Measurements from ENCODE around the gene PRLH.

DNA sequence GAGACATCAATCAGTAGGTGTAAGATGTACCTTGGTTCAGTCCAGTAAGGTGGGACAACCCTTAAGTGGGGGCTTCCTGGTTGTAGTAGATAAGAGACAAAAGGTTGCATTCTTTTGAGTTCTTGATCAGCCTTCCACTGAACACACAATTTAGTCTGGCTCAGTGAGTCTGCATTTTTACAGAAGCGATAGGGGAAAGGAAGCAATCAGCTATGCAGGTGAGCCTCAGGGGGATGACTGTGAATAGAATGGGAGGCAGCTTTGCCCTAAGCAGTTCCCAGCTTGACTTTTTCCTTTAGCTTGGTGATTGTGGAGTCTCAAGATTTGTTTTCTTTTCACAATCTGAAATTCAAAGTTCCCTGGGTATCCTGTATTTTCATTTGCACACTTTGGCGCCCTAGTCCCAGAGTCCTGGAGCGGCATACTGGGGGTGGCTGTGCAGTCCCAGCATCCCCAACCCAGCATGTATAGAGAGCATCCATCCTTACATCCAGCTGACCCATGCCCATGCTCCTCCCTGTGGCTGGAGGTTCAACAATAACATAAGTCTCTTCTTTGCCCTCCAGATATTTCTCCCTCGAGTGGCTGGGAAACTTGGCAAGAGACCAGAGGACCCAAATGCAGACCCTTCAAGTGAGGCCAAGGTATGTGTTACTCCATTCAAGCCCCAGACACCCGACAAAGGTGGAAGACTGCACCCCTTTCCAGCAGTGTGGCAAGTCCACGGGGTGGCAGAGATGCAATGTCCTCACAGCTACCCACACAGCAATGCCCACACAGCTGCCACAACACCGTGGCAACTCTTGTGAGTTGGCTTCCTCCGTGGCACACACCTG lies 20.1 kb upstream of the PRLH start:
- TF ChIP-seq, protein P1, sequence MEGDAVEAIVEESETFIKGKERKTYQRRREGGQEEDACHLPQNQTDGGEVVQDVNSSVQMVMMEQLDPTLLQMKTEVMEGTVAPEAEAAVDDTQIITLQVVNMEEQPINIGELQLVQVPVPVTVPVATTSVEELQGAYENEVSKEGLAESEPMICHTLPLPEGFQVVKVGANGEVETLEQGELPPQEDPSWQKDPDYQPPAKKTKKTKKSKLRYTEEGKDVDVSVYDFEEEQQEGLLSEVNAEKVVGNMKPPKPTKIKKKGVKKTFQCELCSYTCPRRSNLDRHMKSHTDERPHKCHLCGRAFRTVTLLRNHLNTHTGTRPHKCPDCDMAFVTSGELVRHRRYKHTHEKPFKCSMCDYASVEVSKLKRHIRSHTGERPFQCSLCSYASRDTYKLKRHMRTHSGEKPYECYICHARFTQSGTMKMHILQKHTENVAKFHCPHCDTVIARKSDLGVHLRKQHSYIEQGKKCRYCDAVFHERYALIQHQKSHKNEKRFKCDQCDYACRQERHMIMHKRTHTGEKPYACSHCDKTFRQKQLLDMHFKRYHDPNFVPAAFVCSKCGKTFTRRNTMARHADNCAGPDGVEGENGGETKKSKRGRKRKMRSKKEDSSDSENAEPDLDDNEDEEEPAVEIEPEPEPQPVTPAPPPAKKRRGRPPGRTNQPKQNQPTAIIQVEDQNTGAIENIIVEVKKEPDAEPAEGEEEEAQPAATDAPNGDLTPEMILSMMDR (IDR thresholded peaks at IDR 0.05; ENCODE audit: insufficient read depth, low read length, poor library complexity, severe bottlenecking), result no peak
- TF ChIP-seq EZH2phosphoT487 (conservative IDR thresholded peaks at IDR 0.05; ENCODE audit: low read length), result no peak

Measured in SU-DHL-6 (cell line).